Stimulated activated CD8-positive, alpha-beta memory T cell treated with anti-CD3 and anti-CD28 coated beads, Interleukin-7, amount 100 ng/mL, for 24 hours (primary cell): ENCODE results near the gene NSRP1.
A peak's percentile ranks its signal among the peaks of the same experiment; 100 is the strongest.
"Not testable (repeated sequence)": the region's sequence is repeated elsewhere in the genome, so short reads cannot be mapped to it uniquely, and the experiment has no call there.

Source experiments
- DNase-seq: peaks from one replicate; pipeline ENCODE4 v3.0.0-alpha.2; 2020; ENCODE audit warnings: low read depth

NSRP1 gene

DNA sequence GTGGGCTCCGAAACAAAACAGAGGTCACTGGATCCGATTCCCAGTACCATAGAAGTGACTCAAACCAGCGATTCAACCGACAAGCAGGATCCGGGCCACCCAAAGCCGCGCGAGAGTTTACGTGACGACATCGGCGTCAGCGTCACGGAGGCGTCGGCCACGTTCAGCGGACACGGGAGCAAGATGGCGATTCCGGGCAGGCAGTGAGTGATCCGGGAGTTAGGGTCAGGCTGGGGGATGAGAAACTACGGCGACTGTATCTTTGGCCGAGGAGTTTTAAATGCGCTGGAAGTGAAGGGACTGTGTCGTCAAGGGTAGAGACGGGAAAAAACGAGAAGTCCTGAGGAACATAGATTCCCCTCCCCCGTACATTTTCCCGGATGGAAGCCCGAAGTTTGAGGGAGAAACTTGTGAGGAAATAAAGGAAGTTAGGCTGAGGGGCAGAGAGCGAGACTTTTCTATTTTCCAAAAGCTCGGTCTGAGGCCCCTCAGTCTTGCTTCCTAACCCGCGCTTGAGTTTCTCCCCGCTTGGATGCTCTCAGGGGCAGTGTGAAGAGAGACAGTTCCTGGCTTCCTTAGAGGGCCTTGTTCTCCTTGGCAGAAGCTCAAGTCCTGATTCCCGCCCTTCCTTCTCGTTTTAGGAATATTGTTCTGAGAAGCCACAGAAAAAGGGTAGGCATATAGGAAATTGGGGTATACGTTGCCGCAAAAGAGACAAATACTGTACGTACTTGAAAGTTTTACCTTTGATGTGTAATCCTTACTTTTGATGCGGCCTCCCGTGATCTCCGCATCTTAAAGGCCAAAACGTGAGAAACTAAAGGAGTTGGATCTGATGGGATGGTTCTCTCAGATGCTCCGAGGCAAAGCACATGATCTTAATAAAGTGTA lies at the start of gene NSRP1:
Gene NSRP1, plus strand, starts transcription at position 156 of the 891 bp plus-strand sequence. Its CDS starts 28 bp downstream, at position 184.
- peak; percentile 85 for DNase-seq

DNA sequence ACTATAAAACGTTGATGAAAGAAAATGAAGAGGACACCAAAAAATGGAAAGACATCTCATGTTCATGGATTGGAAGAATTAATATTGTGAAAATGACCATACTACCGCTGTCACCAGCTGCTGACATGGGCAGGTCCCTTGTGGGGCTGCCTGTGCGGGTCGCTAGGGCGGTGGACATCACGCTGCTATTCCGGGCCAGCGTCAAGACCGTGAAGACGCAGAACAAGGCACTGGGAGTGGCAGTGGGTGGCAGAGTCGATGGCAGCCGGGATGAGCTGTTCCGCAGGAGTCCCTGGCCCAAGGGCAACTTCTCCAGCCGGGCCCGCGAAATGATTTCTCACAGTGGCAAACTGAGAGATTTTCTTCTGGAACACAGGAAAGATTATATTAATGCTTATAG lies 48.2 kb upstream of the NSRP1 start:
- no peak for DNase-seq

GRCh38 chr17:30074254-30074653 lies 42.4 kb upstream of the NSRP1 start:
- DNase-seq: no peak

- DNase-seq: no peak
Measured at GRCh38 chr17:30074730-30075129, 41.9 kb upstream of the NSRP1 start.

DNA sequence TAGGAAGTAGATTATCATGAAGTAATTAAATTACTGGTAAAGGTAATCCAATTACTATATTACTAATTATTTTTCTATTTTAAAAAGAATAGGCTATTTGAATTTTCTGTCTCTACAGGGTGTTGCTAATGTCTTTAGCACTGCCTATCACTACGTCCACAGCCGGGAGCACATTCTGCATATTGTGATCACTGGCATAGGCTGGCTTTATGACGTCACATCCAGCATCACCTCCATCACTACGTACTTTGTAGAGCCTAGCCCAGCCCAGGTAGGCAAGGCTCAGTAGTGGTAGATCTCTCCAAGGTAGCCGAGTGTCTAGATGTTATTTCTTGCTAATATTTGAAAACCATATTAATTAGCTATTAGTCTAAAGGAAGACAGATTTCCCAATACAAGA lies 33.8 kb upstream of the NSRP1 start:
- DNase-seq: no peak

DNA sequence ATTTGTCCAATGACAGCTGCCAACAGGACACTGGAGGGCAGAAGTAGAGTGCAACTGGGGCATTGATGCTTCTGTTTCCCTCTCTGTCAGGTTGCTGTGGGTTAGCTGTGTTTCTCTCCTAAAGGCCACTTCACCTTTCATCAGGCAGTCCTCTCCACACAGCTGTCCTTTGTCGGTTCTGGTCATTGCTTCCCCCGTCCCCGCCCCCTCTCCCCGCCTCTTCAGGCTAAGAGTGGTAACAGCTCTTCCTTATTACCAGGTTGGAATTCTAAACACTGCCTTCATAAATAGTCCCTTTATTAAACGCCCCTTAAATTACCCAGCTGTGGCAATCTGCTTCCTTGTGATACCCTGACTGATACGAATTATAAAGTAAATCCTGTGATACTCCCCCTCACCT lies 31.8 kb upstream of the NSRP1 start:
- DNase-seq: no peak

DNA sequence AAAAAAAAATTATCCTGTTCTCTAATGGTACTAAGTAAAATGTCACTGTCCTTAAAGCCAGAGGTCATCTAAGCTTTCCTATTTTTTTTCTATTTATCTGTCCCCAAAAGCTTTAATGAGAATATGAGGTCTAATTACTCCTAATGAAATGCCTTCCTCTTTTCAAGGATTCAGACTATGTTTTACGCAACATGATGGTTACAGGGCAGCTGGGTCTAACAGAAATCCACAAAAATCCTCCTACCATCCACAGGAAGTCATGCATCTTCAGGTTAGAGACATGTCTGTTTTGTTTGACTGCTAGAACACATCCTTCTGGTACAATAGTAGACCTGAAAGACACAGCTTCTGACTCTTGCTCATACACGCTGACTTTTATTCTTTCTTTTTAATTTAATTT lies 29.7 kb upstream of the NSRP1 start:
- no peak for DNase-seq

DNA sequence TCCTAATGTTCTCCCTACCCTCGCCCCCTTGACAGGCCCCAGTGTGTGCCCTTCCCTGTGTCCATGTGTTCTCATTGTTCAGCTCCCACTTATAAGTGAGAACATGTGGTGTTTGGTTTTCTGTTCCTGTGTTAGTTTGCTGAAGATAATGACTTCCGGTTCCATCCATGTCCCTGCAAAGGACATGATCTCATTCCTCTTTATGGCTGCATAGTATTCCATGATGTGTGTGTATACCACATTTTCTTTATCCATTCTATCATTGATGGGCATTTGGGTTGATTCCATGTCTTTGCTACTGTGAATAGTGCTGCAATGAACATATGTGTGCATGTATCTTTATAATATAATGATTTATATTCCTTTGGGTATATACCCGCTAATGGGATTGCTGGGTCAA lies 29.2 kb upstream of the NSRP1 start:
- not testable (repeated sequence) for DNase-seq

DNA sequence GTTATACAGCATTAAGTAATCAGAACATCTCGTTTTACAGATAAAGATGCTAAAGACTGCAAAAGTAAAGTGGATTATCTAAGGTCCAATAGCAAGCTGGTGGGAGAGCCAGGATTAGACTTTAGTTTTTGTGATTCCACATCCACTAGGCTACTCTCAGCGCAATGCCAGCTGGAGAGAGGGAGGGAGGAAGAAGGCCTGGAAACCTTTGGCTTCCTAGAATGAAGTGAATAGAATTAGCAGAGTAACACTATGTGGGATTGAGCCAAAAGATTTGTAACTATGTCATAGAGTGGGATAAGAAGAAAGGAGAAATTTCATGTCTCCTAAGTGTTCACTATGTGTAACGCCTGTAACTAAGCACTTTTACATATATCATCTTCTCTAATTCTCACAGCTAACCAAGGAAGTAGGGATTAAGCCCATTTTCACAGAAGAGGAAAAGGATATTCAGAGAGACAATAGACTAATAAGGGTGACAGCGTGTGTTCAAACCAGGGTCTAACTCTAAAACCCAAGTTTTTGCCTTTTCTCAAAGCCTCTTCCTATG lies 25.4 kb upstream of the NSRP1 start:
- DNase-seq: no peak

DNA sequence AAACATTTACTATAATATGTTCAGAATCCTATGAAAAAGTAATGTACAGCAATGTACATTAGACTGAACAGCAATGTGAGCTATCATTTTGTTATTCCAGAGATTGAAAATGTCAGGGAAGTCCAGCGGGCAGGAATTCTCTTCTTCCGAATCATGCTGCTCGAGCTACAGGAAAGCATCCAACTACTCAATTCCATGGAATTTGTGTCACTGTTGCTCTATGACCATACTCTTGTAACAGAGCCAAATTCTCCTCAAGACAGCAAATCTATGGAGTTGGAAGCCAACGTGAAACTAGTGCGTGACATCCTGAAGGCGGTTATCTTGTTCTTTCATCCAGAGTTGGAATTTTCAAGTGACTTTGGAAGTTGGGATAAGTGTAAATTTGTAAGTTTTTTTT lies 24.8 kb upstream of the NSRP1 start:
- no peak for DNase-seq

DNA sequence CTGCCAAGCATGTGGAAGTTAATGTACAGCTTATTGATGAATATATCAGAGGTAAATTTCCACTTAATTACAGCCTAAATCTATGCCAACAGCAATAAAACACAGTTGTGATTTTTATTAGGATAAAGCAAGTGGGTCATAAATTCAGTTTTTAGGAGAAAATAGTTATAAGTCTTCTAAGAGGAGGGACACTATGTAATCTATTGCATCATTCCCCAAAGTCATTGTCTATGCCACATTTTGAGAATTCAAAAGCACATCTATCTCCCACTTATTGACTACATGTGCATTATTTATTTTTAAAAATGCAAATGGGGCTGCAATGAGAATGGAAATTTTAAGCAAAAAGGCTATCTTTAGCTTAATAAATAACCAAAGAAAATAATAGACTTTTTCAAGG lies 23.7 kb upstream of the NSRP1 start:
- no peak for DNase-seq

DNA sequence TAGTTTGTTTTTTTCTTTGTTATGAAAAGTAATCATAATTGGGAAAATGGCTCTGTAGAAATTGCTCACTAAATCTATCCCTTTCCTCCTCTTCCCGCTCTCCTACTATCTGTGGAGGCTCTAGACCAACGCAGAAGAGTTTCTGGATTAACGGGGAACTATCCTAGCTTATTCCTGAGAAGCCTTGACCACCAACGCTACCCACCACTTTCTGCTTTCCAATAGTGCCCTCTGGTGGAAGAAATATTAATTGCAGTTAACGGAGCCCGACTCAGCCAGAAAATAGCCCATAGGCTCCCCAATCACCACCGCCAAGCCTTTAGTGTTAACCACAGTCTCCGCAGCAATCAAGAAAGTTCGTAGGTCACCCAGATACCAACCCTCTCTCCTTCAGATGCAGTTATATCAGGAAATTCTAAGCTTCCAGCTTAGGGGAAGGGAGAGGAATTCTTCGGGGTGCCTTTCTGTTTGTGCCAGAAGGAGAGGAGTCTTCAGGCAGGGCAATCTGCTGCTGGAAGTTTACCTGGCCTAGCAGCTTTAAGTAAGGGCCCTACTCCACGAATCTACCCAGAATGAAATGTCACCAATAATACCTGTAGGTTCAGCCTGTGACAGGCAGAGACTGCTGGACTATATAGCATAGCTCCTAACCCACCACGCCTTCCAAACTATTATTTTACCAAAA lies 23.0 kb upstream of the NSRP1 start:
- no peak for DNase-seq

DNA sequence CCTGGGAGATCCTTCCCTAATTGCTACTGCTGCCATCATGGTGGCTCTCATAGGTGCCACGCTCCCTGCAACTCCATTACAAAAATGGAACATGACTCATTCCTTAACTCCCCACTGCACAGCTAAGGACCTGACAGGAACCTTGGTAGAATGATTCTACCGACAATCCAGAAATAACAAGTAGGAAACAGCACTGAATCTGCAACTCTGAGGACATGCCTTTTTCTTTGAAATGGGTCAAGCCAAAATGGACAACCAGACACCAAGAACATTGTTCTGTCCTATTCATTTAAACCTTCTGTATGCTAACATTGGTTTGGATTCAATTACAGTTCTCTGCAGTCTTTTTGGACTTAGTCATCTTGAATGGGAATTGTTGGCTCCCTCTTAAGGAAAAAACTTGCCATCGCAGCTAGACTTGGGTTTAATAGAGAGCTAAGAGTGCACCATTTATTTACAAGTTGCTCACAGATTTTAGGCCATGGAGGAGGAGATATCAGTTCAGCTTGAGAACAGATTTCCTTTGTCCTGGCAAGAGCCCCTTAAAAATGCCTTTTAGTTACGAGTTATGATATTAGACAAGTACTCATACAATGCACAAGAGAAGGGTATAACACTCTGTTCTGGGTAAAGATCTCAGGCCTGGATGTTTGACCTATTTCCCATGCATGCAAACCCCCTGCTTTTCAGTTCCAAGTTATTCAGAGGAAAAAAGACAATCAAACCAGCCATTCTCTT lies 20.9 kb upstream of the NSRP1 start:
- DNase-seq: no peak

DNA sequence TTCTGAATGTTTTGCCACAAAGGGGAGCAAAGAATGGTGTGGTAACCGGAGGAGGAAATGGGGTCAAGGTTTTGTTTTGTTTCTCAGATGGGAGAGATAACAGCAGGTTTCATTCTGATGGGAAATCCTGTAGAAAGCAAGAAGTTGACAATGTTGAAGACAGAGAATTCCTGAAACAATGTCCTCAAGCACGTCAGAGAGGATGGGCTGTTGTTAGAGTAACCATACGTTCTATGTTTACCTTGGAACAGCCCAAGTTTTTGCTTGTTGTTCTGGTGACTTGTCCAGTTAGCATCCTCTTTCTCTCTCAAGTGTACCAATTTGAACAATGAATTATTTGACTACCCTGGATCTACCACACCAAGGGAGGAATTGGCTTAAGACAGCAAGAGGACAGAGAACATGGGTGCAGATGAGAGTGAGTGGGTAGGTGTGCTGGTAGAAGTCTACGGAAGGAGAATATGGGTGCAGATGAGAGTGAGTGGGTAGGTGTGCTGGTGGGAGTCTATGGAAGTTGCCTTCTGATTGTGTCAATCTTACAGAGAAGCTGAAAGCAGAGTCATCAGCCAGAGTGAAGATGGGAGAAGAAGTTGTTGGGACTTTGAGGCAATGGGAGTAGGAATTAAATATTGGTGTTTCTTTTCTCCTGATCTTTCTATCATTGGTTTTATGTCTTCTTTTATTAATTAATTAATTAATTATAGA lies 14.8 kb upstream of the NSRP1 start:
- DNase-seq: no peak

DNA sequence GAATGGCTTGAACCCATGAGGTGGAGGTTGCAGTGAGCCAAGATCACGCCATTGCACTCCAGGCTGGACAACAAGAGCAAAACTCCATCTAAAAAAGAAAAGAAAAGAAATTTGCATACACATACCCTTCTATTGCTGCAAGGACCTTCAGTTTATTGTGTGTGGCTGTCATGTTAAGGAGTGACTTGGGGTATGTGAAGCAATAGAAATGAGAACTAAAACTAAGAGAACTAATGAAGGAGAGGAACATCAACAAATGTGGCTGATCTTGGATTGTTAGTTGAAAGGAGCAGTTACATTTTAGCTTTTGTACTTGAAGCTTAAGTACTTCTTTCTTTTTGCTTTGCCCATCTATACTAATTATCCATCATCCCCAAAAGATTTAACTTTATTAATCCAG lies 12.7 kb upstream of the NSRP1 start:
- DNase-seq: no peak

DNA sequence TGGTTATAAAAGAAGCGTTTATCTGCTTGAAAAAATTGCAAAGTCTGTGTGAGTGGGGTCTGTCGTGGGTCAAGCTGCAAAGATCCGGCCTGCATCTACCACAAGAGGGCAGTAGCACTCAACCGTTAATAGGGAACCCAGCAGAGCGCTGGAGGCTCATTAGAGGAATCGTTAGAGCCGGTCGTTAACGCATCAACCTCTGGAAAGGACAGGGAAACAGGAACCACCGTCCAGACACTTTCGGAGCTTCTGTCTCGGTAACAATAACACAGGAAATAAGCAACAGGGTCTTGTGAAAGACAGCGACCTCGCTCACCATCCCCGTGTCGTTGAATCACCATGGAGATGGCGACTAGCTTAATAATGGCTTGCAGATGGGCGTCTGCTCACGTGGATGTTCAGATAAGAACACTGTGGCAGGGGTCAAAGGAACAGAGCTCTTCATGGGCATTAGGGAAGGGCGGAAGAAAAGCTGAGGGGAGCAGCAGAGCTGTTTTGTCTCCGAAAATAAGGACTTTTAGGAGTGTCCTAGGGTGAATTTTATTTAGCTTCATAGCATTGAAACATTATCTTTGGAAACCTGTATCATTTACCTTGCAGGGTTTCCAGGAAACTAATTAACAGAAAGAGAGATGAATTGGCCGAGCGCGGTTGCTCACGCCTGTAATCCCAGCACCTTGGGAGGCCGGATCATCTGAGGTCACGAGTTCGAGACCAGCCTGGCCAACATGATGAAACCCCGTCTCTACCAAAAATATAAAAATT lies 11.9 kb upstream of the NSRP1 start:
- DNase-seq: peak; percentile 37

GRCh38 chr17:30112794-30113193 lies 3.8 kb upstream of the NSRP1 start:
- no peak for DNase-seq

GRCh38 chr17:30113213-30113612 lies 3.4 kb upstream of the NSRP1 start:
- DNase-seq: no peak

DNA sequence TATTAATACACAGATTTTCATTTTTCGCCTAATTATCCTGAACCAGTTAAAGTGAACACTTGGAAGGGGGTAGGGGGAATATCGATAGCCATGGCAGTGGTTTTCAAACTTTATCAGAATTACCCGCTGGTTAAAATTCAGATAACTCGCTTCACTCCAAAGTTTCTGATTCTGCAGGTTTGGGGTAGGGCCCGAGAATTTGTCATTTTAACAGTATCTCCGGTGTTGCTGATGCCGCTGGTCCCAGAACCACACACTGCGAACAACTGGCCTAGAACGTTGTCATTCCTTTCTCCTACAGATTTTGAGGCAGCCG lies 313 bp upstream of the NSRP1 start:
- no peak for DNase-seq

DNA sequence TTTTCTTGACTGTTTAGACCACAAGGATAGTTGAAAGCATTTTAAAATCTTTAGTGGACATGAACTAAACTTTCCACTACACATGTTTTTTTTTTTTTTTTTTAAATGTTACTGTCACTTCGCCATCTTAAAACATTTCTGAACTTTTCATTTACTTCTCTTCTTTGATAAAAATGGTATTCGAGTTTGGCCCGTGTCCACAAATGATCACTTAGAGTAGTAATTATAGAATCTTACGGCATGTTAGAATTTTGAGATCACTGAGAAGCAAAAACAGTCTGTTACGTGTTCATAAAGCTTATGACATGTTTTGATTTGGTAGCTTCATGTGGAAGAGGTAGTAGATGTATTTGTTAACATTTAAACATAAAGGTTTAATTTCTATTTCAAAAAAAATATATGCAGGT lies 1.1 kb downstream of the NSRP1 start:
- DNase-seq: no peak

DNA sequence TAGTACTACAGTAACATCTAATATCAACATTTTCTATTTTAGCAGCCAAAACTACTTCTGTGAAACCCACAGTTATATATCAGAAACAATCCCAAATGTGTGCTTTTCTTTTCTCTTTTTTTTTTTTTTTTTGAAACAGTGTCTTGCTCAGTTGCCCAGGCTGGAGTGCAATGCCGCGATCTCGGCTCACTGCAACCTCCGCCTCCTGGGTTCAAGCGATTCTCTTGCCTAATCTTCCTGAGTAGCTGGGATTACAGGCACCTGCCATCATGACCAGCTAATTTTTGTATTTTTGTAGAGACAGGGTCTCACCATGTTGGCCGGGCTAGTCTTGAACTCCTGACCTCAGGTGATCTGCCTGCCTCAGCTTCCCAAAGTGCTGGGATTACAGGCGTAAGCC lies 2.0 kb downstream of the NSRP1 start:
- not testable (repeated sequence) for DNase-seq
